MM.1S (cell line): ENCODE data around the gene POLR1A.

Experiments
- EZH2 ChIP-seq: fragments of 300-600 bp; sonication (generic); optimal IDR thresholded peaks from 2 replicates; pipeline ENCODE3; 2017; ENCODE audit warnings: low read depth, mild to moderate bottlenecking, antibody characterized with exemption, low read length, mixed read lengths
- TF ChIP-seq, protein P1 (sequence below): fragments of 300-600 bp; sonication (generic); IDR thresholded peaks from 2 replicates; pipeline ENCODE4 v1.5.1; 2016; ENCODE audit warnings: antibody characterized with exemption, low read length, mixed read lengths

DNA sequence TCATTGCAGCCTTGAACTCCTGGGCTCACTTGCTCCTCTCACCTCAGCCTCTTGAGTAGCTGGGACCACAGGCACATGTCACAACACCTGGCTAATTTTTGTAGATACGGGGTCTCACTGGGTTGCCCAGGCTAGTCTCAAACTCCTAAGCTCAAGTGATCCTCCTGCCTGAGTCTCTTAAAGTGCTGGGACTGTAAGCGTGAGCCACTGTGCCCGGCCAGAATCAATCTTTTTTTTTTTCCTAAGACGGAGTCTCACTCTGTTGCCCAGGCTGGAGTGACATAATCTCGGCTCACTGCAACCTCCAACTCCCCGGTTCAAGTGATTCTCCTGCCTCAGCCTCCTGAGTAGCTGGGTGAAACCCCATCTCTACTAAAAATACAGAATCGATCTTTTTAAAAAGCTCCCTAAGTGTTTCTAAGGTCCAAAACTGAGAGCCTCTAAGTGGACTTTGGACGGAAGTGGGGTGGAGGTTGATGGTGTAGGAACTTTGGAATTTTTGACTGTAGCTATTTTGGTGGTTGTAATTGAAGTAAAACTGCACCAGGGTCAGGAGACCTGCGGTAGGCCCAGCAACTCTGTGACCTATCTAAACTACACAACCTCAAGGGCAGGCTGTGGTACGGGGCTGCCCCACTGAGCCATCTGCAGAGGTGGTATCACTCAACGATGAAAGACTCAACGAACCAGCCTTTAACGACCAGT is 82.9 kb downstream of the POLR1A start:
- TF ChIP-seq, protein P1, sequence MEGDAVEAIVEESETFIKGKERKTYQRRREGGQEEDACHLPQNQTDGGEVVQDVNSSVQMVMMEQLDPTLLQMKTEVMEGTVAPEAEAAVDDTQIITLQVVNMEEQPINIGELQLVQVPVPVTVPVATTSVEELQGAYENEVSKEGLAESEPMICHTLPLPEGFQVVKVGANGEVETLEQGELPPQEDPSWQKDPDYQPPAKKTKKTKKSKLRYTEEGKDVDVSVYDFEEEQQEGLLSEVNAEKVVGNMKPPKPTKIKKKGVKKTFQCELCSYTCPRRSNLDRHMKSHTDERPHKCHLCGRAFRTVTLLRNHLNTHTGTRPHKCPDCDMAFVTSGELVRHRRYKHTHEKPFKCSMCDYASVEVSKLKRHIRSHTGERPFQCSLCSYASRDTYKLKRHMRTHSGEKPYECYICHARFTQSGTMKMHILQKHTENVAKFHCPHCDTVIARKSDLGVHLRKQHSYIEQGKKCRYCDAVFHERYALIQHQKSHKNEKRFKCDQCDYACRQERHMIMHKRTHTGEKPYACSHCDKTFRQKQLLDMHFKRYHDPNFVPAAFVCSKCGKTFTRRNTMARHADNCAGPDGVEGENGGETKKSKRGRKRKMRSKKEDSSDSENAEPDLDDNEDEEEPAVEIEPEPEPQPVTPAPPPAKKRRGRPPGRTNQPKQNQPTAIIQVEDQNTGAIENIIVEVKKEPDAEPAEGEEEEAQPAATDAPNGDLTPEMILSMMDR = no peak
- no peak for TF ChIP-seq EZH2
